Natural killer cell (primary cell): Measurements from ENCODE around the gene GOLPH3. TPM values are rescaled to one million over a fixed set of nuclear protein-coding genes. Genes with fewer than 3 reads are reported as not detected.

Experiments
- ATAC-seq, 3 donors: fragments of 150-1000 bp in 2 of 3; fragments of 200-7000 bp in 1 of 3; cut with Tn5 transposase; 1 replicate in 1 of 3; 2 replicates in 2 of 3; pipeline ENCODE4 v1.10.0; 2021; ENCODE audit warnings: mild to moderate bottlenecking in 2 of 3, moderate library complexity in 2 of 3
- DNase-seq, 2 donors: peaks; one replicate each; pipeline versions ENCODE4 v3.0.0 to v3.0.0-alpha.2; 2013 to 2021; ENCODE audit warnings: mixed read lengths in 1 of 2
- H3K27ac ChIP-seq: one replicate; pipeline ENCODE4 v1.5.1; 2013; ENCODE audit warnings: mild to moderate bottlenecking, low read length
- H3K27me3 ChIP-seq: one replicate; pipeline ENCODE4 v1.6.1; 2013; ENCODE audit warnings: low read length; ENCODE audit not compliant: control insufficient read depth, insufficient read depth
- H3K36me3 ChIP-seq: one replicate; pipeline ENCODE4 v1.6.1; 2013; ENCODE audit warnings: low read length; ENCODE audit not compliant: control insufficient read depth, insufficient read depth
- H3K4me1 ChIP-seq: one replicate; pipeline ENCODE4 v1.6.1; 2013; ENCODE audit warnings: low read length; ENCODE audit not compliant: control insufficient read depth, insufficient read depth
- H3K4me3 ChIP-seq: one replicate; pipeline ENCODE4 v1.5.1; 2013; ENCODE audit warnings: low read length
- H3K9me3 ChIP-seq: one replicate; pipeline ENCODE4 v1.6.1; 2013; ENCODE audit warnings: low read length; ENCODE audit not compliant: control insufficient read depth, insufficient read depth
- H3K27ac Mint-ChIP-seq, 2 donors: one replicate each; pipeline ENCODE4 v1.8.0; 2022; ENCODE audit warnings: mild to moderate bottlenecking in 2 of 2, mixed read lengths in 2 of 2, moderate library complexity in 1 of 2
- H3K27me3 Mint-ChIP-seq, 2 donors: one replicate each; pipeline ENCODE4 v1.8.0; 2022; ENCODE audit warnings: low read depth in 2 of 2, mixed read lengths in 2 of 2
- H3K36me3 Mint-ChIP-seq: one replicate; pipeline ENCODE4 v1.8.0; 2022; ENCODE audit warnings: mixed read lengths
- H3K4me1 Mint-ChIP-seq, 2 donors: one replicate each; pipeline ENCODE4 v1.8.0; 2022; ENCODE audit warnings: mixed read lengths in 2 of 2
- H3K4me3 Mint-ChIP-seq: one replicate; pipeline ENCODE4 v1.8.0; 2022; ENCODE audit warnings: mild to moderate bottlenecking, moderate library complexity, mixed read lengths
- H3K9me3 Mint-ChIP-seq, 2 donors: one replicate each; pipeline ENCODE4 v1.8.0; 2022; ENCODE audit warnings: mixed read lengths in 2 of 2
- WGBS: methylation state at CpG from one replicate; pipeline ENCODE4 v1.1.7; 2013; ENCODE audit warnings: missing lambda C conversion rate; ENCODE audit not compliant: insufficient coverage; 5-methylcytosine and 5-hydroxymethylcytosine counted together
- intact Hi-C: fragments of 100-400 bp; cut with micrococcal nuclease; formaldehyde crosslinking; loops from one replicate; pipeline ENCODE4 v1.14.2; 2022
- total RNA-seq, 4 donors: library from RNA; stranded (reverse); fragments of 120-200 nt in 1 of 4; gene quantifications; one replicate each; pipeline versions ENCODE4 v1.2.3 to v1.2.4, GENCODE V29; 2013 to 2022
- TF ChIP-seq, protein P1 (sequence below): fragments of 200-600 bp; IDR thresholded peaks from one replicate; pipeline ENCODE4 v1.8.0; 2022; ENCODE audit warnings: antibody characterized with exemption

GOLPH3 gene
- total RNA-seq, 3 donors from 2014 or later (not counting 1 experiment from before 2014, with no cell fraction given) = 67.6 to 70.6 (median 69.3) TPM

DNA sequence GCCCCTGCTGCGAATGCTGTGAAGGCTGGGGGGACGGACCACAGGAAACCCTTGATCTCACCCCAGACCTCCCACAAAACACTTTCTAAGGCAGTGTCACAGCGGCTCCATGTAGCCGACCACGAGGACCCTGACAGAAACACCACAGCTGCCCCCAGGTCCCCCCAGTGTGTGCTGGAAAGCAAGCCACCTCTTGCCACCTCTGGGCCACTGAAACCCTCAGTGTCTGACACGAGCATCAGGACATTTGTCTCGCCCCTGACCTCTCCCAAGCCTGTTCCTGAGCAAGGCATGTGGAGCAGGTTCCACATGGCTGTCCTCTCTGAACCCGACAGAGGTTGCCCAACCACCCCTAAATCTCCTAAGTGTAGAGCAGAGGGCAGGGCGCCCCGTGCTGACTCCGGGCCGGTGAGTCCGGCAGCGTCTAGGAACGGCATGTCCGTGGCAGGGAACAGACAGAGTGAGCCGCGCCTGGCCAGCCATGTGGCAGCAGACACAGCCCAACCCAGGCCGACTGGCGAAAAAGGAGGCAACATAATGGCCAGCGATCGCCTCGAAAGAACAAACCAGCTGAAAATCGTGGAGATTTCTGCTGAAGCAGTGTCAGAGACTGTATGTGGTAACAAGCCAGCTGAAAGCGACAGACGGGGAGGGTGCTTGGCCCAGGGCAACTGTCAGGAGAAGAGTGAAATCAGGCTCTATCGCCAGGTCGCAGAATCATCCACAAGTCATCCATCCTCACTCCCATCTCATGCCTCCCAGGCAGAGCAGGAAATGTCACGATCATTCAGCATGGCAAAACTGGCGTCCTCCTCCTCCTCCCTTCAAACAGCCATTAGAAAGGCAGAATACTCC lies 84.7 kb downstream of the GOLPH3 start:
- no peaks in the 10 kb centered on the region for H3K4me1 ChIP-seq
- H3K36me3 ChIP-seq = no peaks in the 10 kb centered on the region
- Mint-ChIP-seq H3K27me3 (no peaks in the 10 kb centered on the region), H3K4me3 (no peak overlapping the region), H3K36me3 (no peaks in the 10 kb centered on the region), H3K4me1 (peaks cover 5 to 6% of the 10 kb centered on the region in 2 donors), H3K9me3 (no peaks in the 10 kb centered on the region), H3K27ac (no peak overlapping the region)
- ATAC-seq (no peak), DNase-seq (no peak)
- no peaks in the 10 kb centered on the region for H3K9me3 ChIP-seq
- H3K27me3 ChIP-seq = no peaks in the 10 kb centered on the region
- no peak overlapping the region for H3K27ac ChIP-seq
- no peak overlapping the region for H3K4me3 ChIP-seq
- WGBS = 80% methylated on average over 30 of the region's 30 CpGs
- intact Hi-C loops = no loop called here
- TF ChIP-seq, protein P1, sequence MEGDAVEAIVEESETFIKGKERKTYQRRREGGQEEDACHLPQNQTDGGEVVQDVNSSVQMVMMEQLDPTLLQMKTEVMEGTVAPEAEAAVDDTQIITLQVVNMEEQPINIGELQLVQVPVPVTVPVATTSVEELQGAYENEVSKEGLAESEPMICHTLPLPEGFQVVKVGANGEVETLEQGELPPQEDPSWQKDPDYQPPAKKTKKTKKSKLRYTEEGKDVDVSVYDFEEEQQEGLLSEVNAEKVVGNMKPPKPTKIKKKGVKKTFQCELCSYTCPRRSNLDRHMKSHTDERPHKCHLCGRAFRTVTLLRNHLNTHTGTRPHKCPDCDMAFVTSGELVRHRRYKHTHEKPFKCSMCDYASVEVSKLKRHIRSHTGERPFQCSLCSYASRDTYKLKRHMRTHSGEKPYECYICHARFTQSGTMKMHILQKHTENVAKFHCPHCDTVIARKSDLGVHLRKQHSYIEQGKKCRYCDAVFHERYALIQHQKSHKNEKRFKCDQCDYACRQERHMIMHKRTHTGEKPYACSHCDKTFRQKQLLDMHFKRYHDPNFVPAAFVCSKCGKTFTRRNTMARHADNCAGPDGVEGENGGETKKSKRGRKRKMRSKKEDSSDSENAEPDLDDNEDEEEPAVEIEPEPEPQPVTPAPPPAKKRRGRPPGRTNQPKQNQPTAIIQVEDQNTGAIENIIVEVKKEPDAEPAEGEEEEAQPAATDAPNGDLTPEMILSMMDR = no peak

DNA sequence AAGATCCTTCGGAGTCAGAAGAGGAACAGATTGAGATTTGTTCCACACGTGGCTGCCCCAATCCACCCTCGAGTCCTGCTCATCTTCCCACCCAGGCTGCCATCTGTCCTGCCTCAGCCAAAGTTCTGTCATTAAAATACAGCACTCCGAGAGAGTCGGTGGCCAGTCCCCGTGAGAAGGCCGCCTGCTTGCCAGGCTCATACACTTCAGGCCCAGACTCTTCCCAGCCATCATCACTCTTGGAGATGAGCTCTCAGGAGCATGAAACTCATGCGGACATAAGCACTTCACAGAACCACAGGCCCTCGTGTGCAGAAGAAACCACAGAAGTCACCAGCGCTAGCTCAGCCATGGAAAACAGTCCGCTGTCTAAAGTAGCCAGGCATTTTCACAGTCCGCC lies 85.9 kb downstream of the GOLPH3 start:
- WGBS = 88% methylated on average over 12 of the region's 12 CpGs
- intact Hi-C loops = no loop called here
- no peaks in the 10 kb centered on the region for H3K27me3 Mint-ChIP-seq
- Histone ChIP-seq H3K4me1 (no peaks in the 10 kb centered on the region), H3K9me3 (no peaks in the 10 kb centered on the region), H3K27me3 (no peaks in the 10 kb centered on the region), H3K36me3 (no peaks in the 10 kb centered on the region), H3K27ac (no peak overlapping the region), H3K4me3 (no peak overlapping the region)
- no peak overlapping the region for H3K27ac Mint-ChIP-seq
- DNase-seq = no peak
- no peak for ATAC-seq
- TF ChIP-seq, protein P1 = no peak
- no peaks in the 10 kb centered on the region for H3K36me3 Mint-ChIP-seq
- H3K4me3 Mint-ChIP-seq = no peak overlapping the region
- H3K4me1 Mint-ChIP-seq = peaks cover 4% of the 10 kb centered on the region in 2 donors
- H3K9me3 Mint-ChIP-seq = no peaks in the 10 kb centered on the region

DNA sequence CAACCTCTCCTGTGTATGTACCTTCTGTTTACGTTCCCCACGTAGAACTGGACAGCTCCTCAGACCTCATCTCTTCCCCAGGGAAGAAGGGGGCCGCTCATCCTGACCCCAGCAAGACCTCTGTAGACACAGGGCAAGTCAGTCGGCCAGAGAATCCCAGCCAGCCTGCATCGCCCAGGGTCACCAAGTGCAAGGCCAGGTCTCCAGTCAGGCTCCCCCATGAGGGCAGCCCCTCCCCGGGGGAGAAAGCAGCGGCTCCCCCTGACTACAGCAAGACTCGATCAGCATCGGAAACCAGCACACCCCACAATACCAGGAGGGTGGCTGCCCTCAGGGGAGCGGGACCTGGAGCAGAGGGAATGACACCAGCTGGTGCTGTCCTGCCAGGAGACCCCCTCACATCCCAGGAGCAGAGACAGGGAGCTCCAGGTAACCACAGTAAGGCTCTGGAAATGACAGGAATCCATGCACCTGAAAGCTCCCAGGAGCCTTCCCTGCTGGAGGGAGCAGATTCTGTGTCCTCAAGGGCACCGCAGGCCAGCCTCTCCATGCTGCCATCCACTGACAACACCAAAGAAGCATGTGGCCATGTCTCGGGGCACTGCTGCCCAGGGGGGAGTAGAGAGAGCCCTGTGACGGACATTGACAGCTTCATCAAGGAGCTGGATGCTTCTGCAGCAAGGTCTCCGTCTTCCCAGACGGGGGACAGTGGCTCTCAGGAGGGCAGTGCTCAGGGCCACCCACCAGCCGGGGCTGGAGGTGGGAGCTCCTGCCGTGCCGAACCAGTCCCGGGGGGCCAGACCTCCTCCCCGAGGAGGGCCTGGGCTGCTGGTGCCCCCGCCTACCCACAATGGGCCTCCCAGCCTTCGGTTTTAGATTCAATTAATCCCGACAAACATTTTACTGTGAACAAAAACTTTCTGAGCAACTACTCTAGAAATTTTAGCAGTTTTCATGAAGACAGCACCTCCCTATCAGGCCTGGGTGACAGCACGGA lies 86.7 kb downstream of the GOLPH3 start:
- H3K4me1 Mint-ChIP-seq = no peaks in the 10 kb centered on the region
- no peak overlapping the region for H3K27ac Mint-ChIP-seq
- Histone ChIP-seq H3K9me3 (no peaks in the 10 kb centered on the region), H3K4me1 (no peaks in the 10 kb centered on the region), H3K4me3 (no peak overlapping the region), H3K27me3 (no peaks in the 10 kb centered on the region), H3K27ac (no peak overlapping the region), H3K36me3 (no peaks in the 10 kb centered on the region)
- intact Hi-C loops = no loop called here
- TF ChIP-seq, protein P1 = no peak
- H3K9me3 Mint-ChIP-seq = no peaks in the 10 kb centered on the region
- no peak for ATAC-seq
- H3K27me3 Mint-ChIP-seq = no peaks in the 10 kb centered on the region
- 90% methylated on average over 24 of the region's 24 CpGs for WGBS
- no peaks in the 10 kb centered on the region for H3K36me3 Mint-ChIP-seq
- no peak overlapping the region for H3K4me3 Mint-ChIP-seq
- DNase-seq = no peak
